ENCODE results near the gene PLPP1. TPM values are rescaled to one million over a fixed set of nuclear protein-coding genes. Genes with fewer than 3 reads are reported as not detected.

The PLPP1 gene
- total RNA-seq, 1 donor from 2014 or later, result 23.9 TPM

- Mint-ChIP-seq H3K27me3 (ENCODE audit: insufficient read depth, low read depth) (peaks cover 3% of the 10 kb centered on the region), H3K36me3 (no peaks in the 10 kb centered on the region), H3K4me3 (no peak overlapping the region), H3K27ac (no peak overlapping the region), H3K9me3 (no peaks in the 10 kb centered on the region), H3K4me1 (peaks cover 11% of the 10 kb centered on the region)
- H4K20me1 ChIP-seq (ENCODE audit: low read depth), result no peaks in the 10 kb centered on the region
- no peak overlapping the region for H3K9ac ChIP-seq
- H3K4me2 ChIP-seq, result no peak overlapping the region
- H3K4me3 ChIP-seq, result no peak overlapping the region
- H3K27me3 ChIP-seq, result no peaks in the 10 kb centered on the region
- no peaks in the 10 kb centered on the region for H3K36me3 ChIP-seq
- no peak overlapping the region for H3K27ac ChIP-seq
- no peaks in the 10 kb centered on the region for H3K79me2 ChIP-seq (ENCODE audit: low read depth)
- DNase-seq (ENCODE audit: low spot score), result no peak
- no peaks in the 10 kb centered on the region for H3K9me3 ChIP-seq (ENCODE audit: low read depth)
- H2AFZ ChIP-seq (replicated peaks), result peak overlapping the region; percentile 50
- peaks cover 4% of the 10 kb centered on the region for H3K4me1 ChIP-seq
- H3F3A ChIP-seq (ENCODE audit: low read depth), result no peaks in the 10 kb centered on the region
- TF ChIP-seq CTCF (IDR thresholded peaks at IDR 0.05) (no peak), EZH2 (IDR thresholded peaks at IDR 0.05) (no peak), EZH2phosphoT487 (IDR thresholded peaks at IDR 0.05) (no peak)
Observed at GRCh38 chr5:55551358-55551757, 16.6 kb upstream of the PLPP1 start.

GRCh38 chr5:55547781-55548180 lies 13.0 kb upstream of the PLPP1 start:
- Histone ChIP-seq H3K9me3 (ENCODE audit: low read depth) (no peaks in the 10 kb centered on the region), H3K36me3 (no peaks in the 10 kb centered on the region), H3K27ac (no peak overlapping the region), H3K4me1 (no peaks in the 10 kb centered on the region), H3K4me3 (no peak overlapping the region), H3K79me2 (ENCODE audit: low read depth) (no peaks in the 10 kb centered on the region), H3K4me2 (no peak overlapping the region), H3F3A (ENCODE audit: low read depth) (no peaks in the 10 kb centered on the region), H3K27me3 (no peaks in the 10 kb centered on the region), H2AFZ (replicated peaks) (no peak overlapping the region), H3K9ac (no peak overlapping the region), H4K20me1 (ENCODE audit: low read depth) (no peaks in the 10 kb centered on the region)
- TF ChIP-seq EZH2 (IDR thresholded peaks at IDR 0.05) (no peak), EZH2phosphoT487 (IDR thresholded peaks at IDR 0.05) (no peak), CTCF (IDR thresholded peaks at IDR 0.05) (no peak)
- Mint-ChIP-seq H3K4me1 (no peaks in the 10 kb centered on the region), H3K36me3 (no peaks in the 10 kb centered on the region), H3K9me3 (no peaks in the 10 kb centered on the region), H3K27ac (no peak overlapping the region), H3K4me3 (no peak overlapping the region), H3K27me3 (ENCODE audit: insufficient read depth, low read depth) (peaks cover 5% of the 10 kb centered on the region)
- no peak for DNase-seq (ENCODE audit: low spot score)

- Histone ChIP-seq H3K4me3 (no peak overlapping the region), H3F3A (ENCODE audit: low read depth) (no peaks in the 10 kb centered on the region), H4K20me1 (ENCODE audit: low read depth) (no peaks in the 10 kb centered on the region), H2AFZ (replicated peaks) (no peak overlapping the region), H3K79me2 (ENCODE audit: low read depth) (no peaks in the 10 kb centered on the region), H3K27me3 (no peaks in the 10 kb centered on the region), H3K27ac (no peak overlapping the region), H3K4me2 (no peak overlapping the region), H3K9ac (no peak overlapping the region), H3K9me3 (ENCODE audit: low read depth) (no peaks in the 10 kb centered on the region), H3K36me3 (no peaks in the 10 kb centered on the region), H3K4me1 (no peaks in the 10 kb centered on the region)
- DNase-seq (ENCODE audit: low spot score), result no peak
- TF ChIP-seq EZH2 (IDR thresholded peaks at IDR 0.05) (no peak), CTCF (IDR thresholded peaks at IDR 0.05) (no peak), EZH2phosphoT487 (IDR thresholded peaks at IDR 0.05) (no peak)
- Mint-ChIP-seq H3K27me3 (ENCODE audit: insufficient read depth, low read depth) (peaks cover 5% of the 10 kb centered on the region), H3K27ac (no peak overlapping the region), H3K4me1 (no peaks in the 10 kb centered on the region), H3K9me3 (no peaks in the 10 kb centered on the region), H3K4me3 (no peak overlapping the region), H3K36me3 (no peaks in the 10 kb centered on the region)
Observed at GRCh38 chr5:55546947-55547346, 12.2 kb upstream of the PLPP1 start.
